ELF-1 (cell line): Measurements from ENCODE around the gene ADK.
A peak's percentile ranks its signal among the peaks of the same experiment; 100 is the strongest.
"Not testable (repeated sequence)": the region's sequence is repeated elsewhere in the genome, so short reads cannot be mapped to it uniquely, and the experiment has no call there.

ENCODE experiments used
- DNase-seq: peaks from one replicate; pipeline ENCODE4 v3.0.0-alpha.2; 2016; ENCODE audit warnings: low read depth, low spot score

ADK gene

GRCh38 chr10:74145133-74145532 lies 5.9 kb upstream of the ADK start:
- no peak for DNase-seq

DNA sequence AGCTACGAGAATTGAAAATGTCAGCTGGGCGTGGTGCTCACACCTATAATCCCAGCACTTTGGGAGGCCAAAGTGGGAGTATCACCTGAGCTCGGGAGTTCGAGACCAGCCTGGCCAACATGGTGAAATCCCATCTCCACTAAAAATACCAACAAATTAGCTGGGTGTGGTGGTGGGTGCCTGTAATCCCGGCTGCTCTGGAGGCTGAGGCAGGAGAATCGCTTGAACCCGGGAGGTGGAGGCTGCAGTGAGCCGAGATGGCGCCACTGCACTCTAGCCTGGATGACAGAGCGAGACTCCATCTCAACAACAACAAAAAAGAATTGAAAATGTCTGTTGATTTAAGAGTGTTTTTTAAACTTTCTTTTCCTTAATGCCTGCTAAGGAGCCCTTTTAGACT lies 4.0 kb upstream of the ADK start:
- not testable (repeated sequence) for DNase-seq

DNA sequence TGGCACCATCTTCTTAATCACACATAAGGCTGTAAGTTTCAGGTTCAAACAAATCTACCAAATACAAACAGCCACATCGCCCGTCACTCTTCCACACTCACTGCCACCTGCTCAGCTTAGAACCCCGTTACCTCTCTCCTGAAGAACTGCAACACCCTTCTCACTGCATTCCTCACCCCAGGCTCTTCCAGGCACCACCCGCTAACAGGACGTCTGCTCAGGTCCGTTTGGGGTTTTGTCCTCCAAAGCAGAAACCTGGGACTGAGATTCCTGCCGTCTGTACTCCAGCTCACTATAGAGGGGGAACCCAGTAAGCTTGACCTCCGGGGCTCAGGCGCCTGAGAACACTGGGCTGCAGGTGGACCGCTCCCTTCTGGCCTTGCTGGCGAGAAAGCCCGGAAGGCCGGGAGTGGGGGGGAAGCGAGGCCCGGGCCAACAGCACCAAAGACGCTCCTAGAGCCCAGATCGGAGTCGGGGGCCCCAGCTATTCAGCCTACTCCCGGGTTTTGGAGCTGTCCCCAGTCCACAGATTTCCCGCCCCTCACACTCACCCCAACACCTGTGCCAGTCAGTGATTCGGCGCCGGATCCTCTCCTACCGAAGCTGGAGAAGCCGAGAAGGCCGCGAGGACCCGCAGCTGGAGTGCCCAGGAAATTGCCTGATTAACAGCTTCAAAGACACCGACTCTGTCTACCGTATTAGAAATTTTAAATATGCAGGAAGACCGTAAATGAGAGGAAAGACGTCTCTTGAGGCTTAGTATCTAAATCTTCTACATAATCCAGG lies 624 bp upstream of the ADK start, which contains the start of gene AP3M1:
Gene AP3M1, minus strand, starts transcription at position 625 of the 786 bp plus-strand sequence. CDS start 12,449 bp downstream, outside the sequence.
- no peak for DNase-seq

- no peak for DNase-seq
Observed at GRCh38 chr10:74151879-74152722, 1.1 kb downstream of the ADK start.

- no peak for DNase-seq
Observed at GRCh38 chr10:74153123-74153522, 2.1 kb downstream of the ADK start.

GRCh38 chr10:74153676-74154075 lies 2.7 kb downstream of the ADK start:
- no peak for DNase-seq

GRCh38 chr10:74156919-74157289 lies 5.9 kb downstream of the ADK start:
- no peak for DNase-seq

GRCh38 chr10:74160013-74160412 lies 9.0 kb downstream of the ADK start:
- DNase-seq = no peak

- DNase-seq = no peak
Observed at GRCh38 chr10:74163319-74164068, 12.5 kb downstream of the ADK start.

DNA sequence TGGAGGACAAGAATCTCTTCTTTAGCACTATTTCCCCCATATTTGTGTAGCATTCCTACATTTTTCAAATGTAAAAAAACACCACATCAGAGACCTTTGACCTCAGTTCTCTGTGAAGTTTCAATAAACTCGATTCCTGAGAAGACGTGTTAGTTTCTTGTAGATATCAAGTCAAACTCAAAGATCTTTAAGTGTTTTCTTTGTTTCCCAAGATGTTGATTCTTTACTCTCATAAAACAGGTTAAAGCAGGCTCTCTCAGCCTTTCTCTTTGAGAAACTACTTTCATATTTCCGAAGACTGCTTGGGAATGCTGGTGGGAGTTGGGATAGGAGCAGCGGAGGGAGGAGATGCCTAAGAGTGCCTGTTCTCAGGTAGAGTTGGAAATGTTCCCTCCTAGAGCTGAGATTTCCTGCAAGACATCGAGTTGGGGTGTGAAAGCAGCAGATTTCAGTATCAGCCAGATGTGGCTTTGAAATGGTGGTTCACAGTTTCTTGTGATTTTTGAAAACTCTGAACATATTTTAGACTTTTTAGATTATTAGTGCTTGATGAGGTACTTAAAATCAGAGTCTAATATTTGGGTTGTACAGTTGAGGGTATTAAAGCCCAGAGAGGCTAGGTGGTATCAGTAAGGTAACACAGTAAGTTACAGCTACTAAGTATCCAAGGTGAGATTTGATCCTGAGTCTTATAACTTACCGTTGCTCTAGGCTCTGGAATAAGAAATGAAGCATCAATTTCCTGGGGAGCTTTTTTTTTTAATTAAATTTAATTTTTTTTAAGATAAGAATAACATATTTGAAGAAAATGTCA lies 13.9 kb downstream of the ADK start:
- DNase-seq = no peak

DNA sequence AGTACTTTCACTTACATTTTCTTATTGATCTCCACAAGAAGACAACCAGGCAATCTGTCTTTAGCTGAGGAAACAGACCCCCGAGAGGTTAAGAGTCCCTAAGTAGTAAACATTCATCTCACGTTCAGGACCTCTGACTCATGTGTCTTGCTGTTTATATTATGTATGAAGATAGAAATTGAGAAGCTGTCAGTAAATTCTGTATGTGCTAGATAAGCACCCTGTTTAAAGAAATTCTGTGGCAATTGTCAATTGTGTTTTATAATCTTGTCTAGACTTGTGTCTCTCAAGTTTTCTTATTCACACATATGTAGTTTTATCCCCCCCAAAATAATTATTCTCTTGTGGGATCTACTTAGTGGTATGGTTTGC lies 14.5 kb downstream of the ADK start:
- DNase-seq = no peak

DNA sequence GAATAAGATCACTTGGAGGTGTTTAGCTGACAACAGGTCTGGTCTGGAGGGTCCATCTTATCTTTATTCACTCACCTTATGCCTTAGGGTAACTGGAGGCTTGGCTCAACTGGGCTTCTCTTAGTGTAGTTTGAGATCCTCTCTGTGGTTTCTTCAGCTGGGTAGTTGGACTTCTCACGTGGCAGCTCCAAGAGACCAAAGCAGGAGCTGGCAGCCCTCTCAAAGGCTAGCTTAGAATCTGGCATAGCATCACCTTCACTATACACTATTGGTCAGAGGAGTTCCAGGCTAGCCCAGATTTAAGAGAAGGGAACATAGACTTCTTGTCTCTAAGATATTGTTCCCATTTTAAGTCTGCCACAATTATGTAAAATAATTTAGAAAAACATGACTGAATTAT lies 16.4 kb downstream of the ADK start:
- DNase-seq = no peak

- no peak for DNase-seq
Observed at GRCh38 chr10:74171625-74172024, 20.6 kb downstream of the ADK start.

DNA sequence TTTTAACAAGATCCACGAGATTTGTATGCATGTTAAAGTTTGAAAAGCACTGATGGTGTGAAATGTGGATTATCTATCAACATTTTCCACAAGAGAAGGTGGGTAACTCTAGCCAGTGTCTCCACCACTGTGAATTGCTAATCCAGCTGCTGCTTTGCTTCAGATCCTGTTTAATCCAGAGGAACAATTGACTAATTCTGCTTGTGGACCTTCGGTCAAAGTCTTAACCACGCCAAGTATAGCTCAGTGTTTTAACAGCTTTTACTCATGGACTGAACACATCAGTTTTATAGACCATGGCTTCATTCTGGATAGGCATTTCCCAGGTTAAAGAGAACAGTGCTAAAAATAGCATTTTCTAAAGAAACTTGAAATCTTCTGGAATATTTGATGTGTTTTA lies 23.5 kb downstream of the ADK start:
- no peak for DNase-seq

- no peak for DNase-seq
Observed at GRCh38 chr10:74175510-74176379, 24.7 kb downstream of the ADK start.

GRCh38 chr10:74176380-74177139 lies 25.5 kb downstream of the ADK start:
- DNase-seq = peak; percentile 97

GRCh38 chr10:74177140-74177677 lies 26.2 kb downstream of the ADK start:
- DNase-seq = no peak

DNA sequence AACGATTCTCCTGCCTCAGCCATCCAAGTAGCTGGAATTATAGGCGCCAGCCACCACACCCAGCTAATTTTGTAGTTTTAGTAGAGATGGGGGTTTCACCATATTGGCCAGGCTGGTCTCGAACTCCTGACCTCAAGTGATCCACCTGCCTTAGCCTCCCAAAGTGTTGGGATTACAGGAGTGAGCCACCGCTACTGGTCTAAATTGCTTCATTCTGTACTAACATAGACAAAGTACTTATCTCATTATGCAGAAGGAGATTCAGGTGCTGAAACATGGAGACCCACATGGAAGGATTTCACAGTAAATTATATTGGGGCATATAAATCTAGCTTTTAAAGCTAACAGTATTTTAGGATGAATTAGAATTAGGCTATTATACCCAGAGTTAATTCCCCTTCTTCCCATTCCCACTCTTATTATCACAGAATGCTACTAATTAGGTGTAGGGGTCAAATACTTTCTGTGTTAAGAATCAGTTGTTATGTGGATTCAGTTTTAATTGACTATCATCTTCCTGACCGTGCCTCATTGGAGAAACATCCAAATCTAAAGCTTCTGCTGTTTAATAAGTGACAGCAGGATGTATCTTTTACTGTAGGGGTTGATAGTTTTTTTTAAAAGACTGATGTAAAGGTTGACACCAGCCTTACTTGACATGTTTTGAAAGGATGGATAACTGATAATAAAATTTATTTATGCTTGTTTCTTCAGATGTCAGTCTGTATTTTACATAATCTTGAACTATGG lies 27.2 kb downstream of the ADK start:
- no peak for DNase-seq
